Right lobe of liver (tissue), 4 donors: ENCODE results near the gene HSCB.

Source experiments
- CTCF ChIP-seq, 4 donors: fragments of 200-600 bp in 3 of 4; fragments of 450-650 bp in 1 of 4; IDR thresholded peaks; one replicate each; pipeline versions ENCODE4 v1.5.1 to v1.8.0; 2016 to 2022; ENCODE audit warnings: antibody characterized with exemption in 4 of 4, mild to moderate bottlenecking in 2 of 4
- POLR2A ChIP-seq: fragments of 450-650 bp; IDR thresholded peaks from one replicate; pipeline ENCODE4 v1.6.1; 2017; ENCODE audit warnings: antibody characterized with exemption, mild to moderate bottlenecking
- donor health status: DM: no; HTN: no; CAD: no.
- donor health status: DM: no; HTN: no; CAD: no.
- donor health status: DM: no; HTN: yes; CAD: no.

- TF ChIP-seq CTCF (IDR thresholded peaks at IDR 0.05) (no peak), POLR2A (no peak)
These were observed 38.4 kb upstream of the HSCB start for GRCh38 chr22:28703436-28703835.
